HepG2 (cell line): ENCODE measurements around the gene LYST. TPM values are rescaled to one million over a fixed set of nuclear protein-coding genes. Genes with fewer than 3 reads are reported as not detected.
A peak's percentile ranks its signal among the peaks of the same experiment; 100 is the strongest.

Experiments
- ATAC-seq: fragments of 200-7000 bp; cut with Tn5 transposase; 3 replicates; pipeline ENCODE4 v1.9.1; 2020; ENCODE audit warnings: mild to moderate bottlenecking, moderate library complexity
- BruUV-seq: library from RNA; stranded (reverse); fragments of 400-500 nt; replicated peaks from 2 replicates; lab custom pipeline; 2021; lab: Mats Ljungman, UMichigan
- CTCF ChIA-PET: fragments of 300-600 bp; formaldehyde crosslinking; extraction: SDS; loops from one replicate; lab custom pipeline; 2021; ENCODE audit warnings: low total read pairs, inconsistent platforms, low intra/inter-chr PET ratio; lab: Yijun Ruan, JAX
- POLR2A ChIA-PET: fragments of 350-600 bp; sonication (Branson Sonifier 250); formaldehyde crosslinking; loops from one replicate; lab custom pipeline; 2020; ENCODE audit warnings: antibody characterized with exemption, inconsistent platforms; lab: Yijun Ruan, JAX
- DNase-seq: peaks from one replicate; pipeline ENCODE4 v3.0.0-alpha.2; 2015; ENCODE audit warnings: low spot score
- FAIRE-seq: peaks from 3 replicates; lab custom pipeline; 2011; peaks lifted over from hg19 to GRCh38; lab: Jason Lieb, UNC
- H2AFZ ChIP-seq: one replicate; pipeline ENCODE4 v1.6.1; 2011; ENCODE audit warnings: low read length, inconsistent platforms
- H3K27ac ChIP-seq: fragments of 300-600 bp; 3 replicates; pipeline ENCODE4 v1.8.0; 2011; ENCODE audit warnings: mixed run types, mild to moderate bottlenecking, mixed read lengths, low read length, inconsistent platforms; ENCODE audit not compliant: insufficient read depth; ENCODE audit errors: extremely low read length
- H3K27me3 ChIP-seq, 2 experiments: fragments of 200-600 bp in 1 of 2; 2 replicates in 1 of 2; 3 replicates in 1 of 2; pipeline versions ENCODE4 v1.6.0 to v1.8.0; 2011; ENCODE audit warnings: low read length in 2 of 2, mild to moderate bottlenecking in 2 of 2, moderate library complexity in 2 of 2, inconsistent platforms in 1 of 2; ENCODE audit not compliant: insufficient read depth in 2 of 2, control insufficient read depth in 1 of 2
- H3K36me3 ChIP-seq, 2 experiments: fragments of 200-600 bp in 1 of 2; replicated peaks in 1 of 2; 2 replicates in 1 of 2; 3 replicates in 1 of 2; pipeline versions ENCODE4 v1.5.1 to v1.8.0; 2011; ENCODE audit warnings: low read length in 2 of 2, inconsistent platforms in 1 of 2; ENCODE audit not compliant: insufficient read depth in 2 of 2, control insufficient read depth in 1 of 2
- H3K4me1 ChIP-seq: 2 replicates; pipeline ENCODE4 v1.5.1; 2012; ENCODE audit warnings: low read length, inconsistent platforms; ENCODE audit not compliant: insufficient read depth
- H3K4me2 ChIP-seq: 2 replicates; pipeline ENCODE4 v1.6.0; 2011; ENCODE audit warnings: low read depth, low read length, inconsistent platforms
- H3K4me3 ChIP-seq, 3 experiments: fragments of 200-600 bp in 1 of 3; sonication (generic), shearing (Covaris generic) in 1 of 3; replicated peaks in 1 of 3; 2 replicates each; pipeline ENCODE4 v1.5.1; 2011 to 2016; ENCODE audit warnings: low read length in 3 of 3, inconsistent platforms in 2 of 3, low read depth in 2 of 3, mild to moderate bottlenecking in 2 of 3, control low read depth in 1 of 3, mixed read lengths in 1 of 3; ENCODE audit not compliant: insufficient read depth in 1 of 3
- H3K79me2 ChIP-seq: one replicate; pipeline ENCODE4 v1.6.1; 2011; ENCODE audit warnings: low read length, inconsistent platforms; ENCODE audit not compliant: insufficient read depth
- H3K9ac ChIP-seq: 2 replicates; pipeline ENCODE4 v1.6.0; 2011; ENCODE audit warnings: mild to moderate bottlenecking, low read depth, low read length, inconsistent platforms; ENCODE audit not compliant: insufficient read depth
- H3K9me3 ChIP-seq: 2 replicates; pipeline ENCODE4 v1.5.1; 2012; ENCODE audit warnings: mild to moderate bottlenecking, low read length
- H4K20me1 ChIP-seq: 2 replicates; pipeline ENCODE4 v1.6.0; 2011; ENCODE audit warnings: inconsistent platforms, mild to moderate bottlenecking, low read length, moderate library complexity; ENCODE audit not compliant: insufficient read depth
- AGO2 ChIP-seq: fragments of 200-400 bp; formaldehyde crosslinking; optimal IDR thresholded peaks from 2 replicates; pipeline ENCODE3; 2017; ENCODE audit warnings: mild to moderate bottlenecking, low read depth, low read length, moderate library complexity
- ELF4 ChIP-seq: sonication (generic); formaldehyde crosslinking; IDR thresholded peaks from 2 replicates; pipeline ENCODE4 v1.5.0; 2020; ENCODE audit warnings: missing genetic modification reagents, mild to moderate bottlenecking, moderate library complexity, borderline replicate concordance
- JARID2 ChIP-seq: sonication (generic); formaldehyde crosslinking; IDR thresholded peaks from 2 replicates; pipeline ENCODE4 v1.8.1; 2023; ENCODE audit warnings: missing genetic modification reagents, inconsistent platforms; ENCODE audit not compliant: insufficient replicate concordance
- NR2F6 ChIP-seq, 2 experiments: IDR thresholded peaks; 2 replicates each; pipeline ENCODE4 v1.6.1; 2016; ENCODE audit warnings: antibody characterized with exemption in 1 of 2, mild to moderate bottlenecking in 1 of 2
- NRL ChIP-seq: sonication (generic); formaldehyde crosslinking; IDR thresholded peaks from 2 replicates; pipeline ENCODE4 v1.5.0; 2020; ENCODE audit warnings: missing genetic modification reagents, mild to moderate bottlenecking, moderate library complexity, borderline replicate concordance
- RAD21 ChIP-seq: fragments of 450-650 bp; formaldehyde crosslinking; IDR thresholded peaks from 2 replicates; pipeline ENCODE4 v1.5.0; 2020; ENCODE audit warnings: mild to moderate bottlenecking
- SMYD3 ChIP-seq: sonication (generic); formaldehyde crosslinking; IDR thresholded peaks from 2 replicates; pipeline ENCODE4 v1.8.1; 2023; ENCODE audit warnings: mild to moderate bottlenecking, missing genetic modification reagents
- TEF ChIP-seq: sonication (generic); formaldehyde crosslinking; IDR thresholded peaks from 2 replicates; pipeline ENCODE4 v1.5.0; 2020; ENCODE audit warnings: missing genetic modification reagents
- THAP11 ChIP-seq: IDR thresholded peaks from 2 replicates; pipeline ENCODE4 v1.6.1; 2016; ENCODE audit warnings: missing biosample characterization, missing genetic modification reagents
- ZNF441 ChIP-seq: sonication (generic); formaldehyde crosslinking; IDR thresholded peaks from 2 replicates; pipeline ENCODE4 v1.7.0; 2021; ENCODE audit warnings: missing genetic modification reagents, borderline replicate concordance
- ZNF546 ChIP-seq: sonication (generic); formaldehyde crosslinking; conservative IDR thresholded peaks from 2 replicates; pipeline ENCODE4 v1.8.1; 2023; ENCODE audit warnings: mild to moderate bottlenecking, missing genetic modification reagents
- ZNF644 ChIP-seq: IDR thresholded peaks from 2 replicates; pipeline ENCODE4 v1.6.1; 2016; ENCODE audit warnings: low read depth
- ZNF687 ChIP-seq: sonication (generic); formaldehyde crosslinking; IDR thresholded peaks from 2 replicates; pipeline ENCODE4 v1.5.1; 2020; ENCODE audit warnings: mild to moderate bottlenecking, missing genetic modification reagents, moderate library complexity
- ZNF878 ChIP-seq: sonication (generic); formaldehyde crosslinking; IDR thresholded peaks from 2 replicates; pipeline ENCODE4 v1.8.1; 2023; ENCODE audit warnings: mild to moderate bottlenecking, missing genetic modification reagents, moderate library complexity
- WGBS: methylation state at CpG from one replicate; pipeline ENCODE4 v1.1.6; 2017; ENCODE audit warnings: low lambda C conversion rate; 5-methylcytosine and 5-hydroxymethylcytosine counted together
- in situ Hi-C: cut with HindIII; loops from 2 replicates; pipeline ENCODE4 v1.10.0; 2017; ENCODE audit warnings: low pct_unique_long_range_greater_than_20kb; ENCODE audit not compliant: extremely low pct_ligation_motif_present
- intact Hi-C: fragments of 100-400 bp; cut with micrococcal nuclease; formaldehyde crosslinking; loops from one replicate; pipeline ENCODE4 v1.10.0; 2022; ENCODE audit not compliant: unreplicated experiment
- polyA plus RNA-seq, 8 experiments: library from polyadenylated mRNA; depleted of rRNA in 3 of 8; stranded (reverse) in 7 of 8; unstranded in 1 of 8; fragments of >200 nt; fragmentation: Illumina TruSeq in 4 of 8; extraction: Trizol in 4 of 8; gene quantifications; 2 replicates each; pipeline versions ENCODE4 v1.2.1 to v1.2.3, GENCODE V29; 2011 to 2016; ENCODE audit warnings: low read depth in 4 of 8, missing spikeins in 1 of 8, mixed read lengths in 1 of 8; ENCODE audit not compliant: insufficient read depth in 1 of 8
- total RNA-seq, 5 experiments: library from RNA; depleted of rRNA; stranded (reverse); fragments of >200 nt; fragmentation: Illumina TruSeq; extraction: Trizol; gene quantifications; 2 replicates each; pipeline ENCODE4 v1.2.3, GENCODE V29; 2016; ENCODE audit warnings: low read depth in 1 of 5

LYST gene
- total and polyA plus RNA-seq, 2 of the 13 experiments (the other 11 are each of a cell fraction or from before 2014, with no cell fraction given): 0.91 to 2.5 TPM

DNA sequence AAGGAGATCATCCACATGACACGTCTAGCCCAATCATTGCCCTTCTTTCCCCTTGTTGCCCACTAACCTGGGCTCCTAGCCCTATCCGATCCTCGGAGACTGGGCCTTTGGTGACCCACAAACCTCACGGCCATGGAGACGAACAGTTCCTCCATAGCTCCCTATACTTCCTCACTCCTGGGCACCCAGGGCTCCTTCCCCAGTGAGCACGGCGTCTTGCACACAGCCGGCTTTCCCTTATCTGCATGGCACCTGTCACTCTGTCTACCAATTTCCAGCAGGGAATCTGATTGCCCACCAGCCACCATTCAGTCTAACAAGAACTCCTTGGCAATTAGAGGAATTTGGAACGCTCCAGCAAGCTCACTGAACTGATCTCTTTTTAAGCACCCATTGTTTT, 220.2 kb downstream of the LYST start:
- FAIRE-seq: no peak
- Histone ChIP-seq H3K4me2 (peak overlapping the region; percentile 25), H3K27ac (peak overlapping the region; percentile 87), H3K4me1 (peaks cover 74% of the 10 kb centered on the region), H3K9me3 (no peaks in the 10 kb centered on the region), H3K9ac (no peak overlapping the region), H2AFZ (no peak overlapping the region), H3K4me3 (no peak overlapping the region), H4K20me1 (peaks cover 36% of the 10 kb centered on the region; the same call in 1 of the 2 replicates), H3K27me3 (no peaks in the 10 kb centered on the region), H3K36me3 (peaks cover 2 to 4% of the 10 kb centered on the region in 2 experiments; a peak in 2 of 5 replicates), H3K79me2 (peaks cover 72% of the 10 kb centered on the region)
- DNase-seq: no peak
- ChIA-PET POLR2A (interaction anchor here (2.0 to 3.1 kb wide), 3 partner anchors 16 to 142 kb away, joined by 6 to 13 read pairs (median 8); partner anchors contain the start of gene B3GALNT2), CTCF (no interaction called here)
- intact Hi-C loops (no loop called here), in situ Hi-C loops (no loop called here)
- TF ChIP-seq ZNF546 (CRISPR knock-in tag) (no peak), JARID2 (no peak), ZNF878 (no peak), THAP11 (CRISPR knock-in tag) (no peak), ZNF644 (no peak), SMYD3 (CRISPR knock-in tag) (no peak), TEF (no peak), NRL (no peak)
- no peak for ATAC-seq
- 90% methylated on average over 9 of the region's 9 CpGs for WGBS
- no TSS peak for BruUV-seq

- 89% methylated on average over 7 of the region's 13 CpGs for WGBS
- ATAC-seq (no peak), FAIRE-seq (no peak), DNase-seq (no peak)
- Histone ChIP-seq H3K4me2 (no peak overlapping the region), H3K9ac (no peak overlapping the region), H3K27me3 (no peaks in the 10 kb centered on the region), H2AFZ (no peak overlapping the region), H3K4me3 (no peak overlapping the region), H3K36me3 (peaks cover 2 to 7% of the 10 kb centered on the region in 2 experiments; a peak in 3 of 5 replicates), H4K20me1 (peaks cover 46% of the 10 kb centered on the region; the same call in 1 of the 2 replicates), H3K27ac (no peak overlapping the region), H3K79me2 (peaks cover 87% of the 10 kb centered on the region), H3K9me3 (no peaks in the 10 kb centered on the region), H3K4me1 (peaks cover 84% of the 10 kb centered on the region)
- no TSS peak for BruUV-seq
- TF ChIP-seq ZNF441 (CRISPR knock-in tag) (no peak), NR2F6 (IDR thresholded peaks at IDR 0.05) (peak; percentile 25; the same call in 1 of the 2 replicates), NR2F6 (CRISPR knock-in tag; IDR thresholded peaks at IDR 0.05) (no peak), ELF4 (no peak), ZNF687 (CRISPR knock-in tag) (peak; percentile 56), AGO2 (peak; percentile 35), RAD21 (no peak)
- ChIA-PET POLR2A (no interaction called here), CTCF (no interaction called here)
- in situ Hi-C loops (no loop called here), intact Hi-C loops (no loop called here)
Observed at GRCh38 chr1:235644693-235645305, 221.9 kb downstream of the LYST start.
